ENCODE data around the gene RAB4A. TPM values are rescaled to one million over a fixed set of nuclear protein-coding genes. Genes with fewer than 3 reads are reported as not detected.

Gene RAB4A
- polyA plus RNA-seq, 1 experiment, result 24.8 TPM

DNA sequence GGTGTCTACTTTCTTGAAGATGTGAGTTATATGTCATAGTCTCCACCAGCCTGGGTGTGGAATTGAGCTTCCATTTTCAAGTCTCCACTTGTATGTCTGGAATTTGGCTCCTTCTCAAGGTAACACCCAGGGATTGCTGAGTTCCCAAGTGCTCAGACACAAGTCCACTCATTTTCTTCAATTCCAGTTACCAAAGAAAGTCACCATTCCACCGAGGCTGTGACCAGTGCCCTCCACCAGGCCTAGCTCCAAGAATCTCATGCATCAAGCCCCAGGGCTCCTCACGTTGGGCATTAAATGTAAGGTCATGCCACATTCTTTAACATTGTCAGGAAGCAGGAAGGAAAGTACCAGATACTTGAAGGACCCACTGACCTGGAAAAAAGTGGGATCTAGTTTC lies 2.4 kb upstream of the RAB4A start:
- ChIA-PET POLR2A (no interaction called here), CTCF (interaction anchor here (3.3 kb wide), 1 partner anchor 10 kb away, joined by 15 read pairs; no protein-coding TSS in a partner anchor)
- no peak for DNase-seq (ENCODE audit: low read depth)
- TF ChIP-seq CTCF (IDR thresholded peaks at IDR 0.05; ENCODE audit: insufficient read depth, low read depth, low read length), result no peak
- Histone ChIP-seq H3K4me3 (ENCODE audit: low read depth, low read length) (no peak overlapping the region), H3K36me3 (ENCODE audit: control insufficient read depth, insufficient read depth, low read length) (no peaks in the 10 kb centered on the region), H3K27me3 (ENCODE audit: control insufficient read depth, insufficient read depth, low read length) (no peaks in the 10 kb centered on the region)

DNA sequence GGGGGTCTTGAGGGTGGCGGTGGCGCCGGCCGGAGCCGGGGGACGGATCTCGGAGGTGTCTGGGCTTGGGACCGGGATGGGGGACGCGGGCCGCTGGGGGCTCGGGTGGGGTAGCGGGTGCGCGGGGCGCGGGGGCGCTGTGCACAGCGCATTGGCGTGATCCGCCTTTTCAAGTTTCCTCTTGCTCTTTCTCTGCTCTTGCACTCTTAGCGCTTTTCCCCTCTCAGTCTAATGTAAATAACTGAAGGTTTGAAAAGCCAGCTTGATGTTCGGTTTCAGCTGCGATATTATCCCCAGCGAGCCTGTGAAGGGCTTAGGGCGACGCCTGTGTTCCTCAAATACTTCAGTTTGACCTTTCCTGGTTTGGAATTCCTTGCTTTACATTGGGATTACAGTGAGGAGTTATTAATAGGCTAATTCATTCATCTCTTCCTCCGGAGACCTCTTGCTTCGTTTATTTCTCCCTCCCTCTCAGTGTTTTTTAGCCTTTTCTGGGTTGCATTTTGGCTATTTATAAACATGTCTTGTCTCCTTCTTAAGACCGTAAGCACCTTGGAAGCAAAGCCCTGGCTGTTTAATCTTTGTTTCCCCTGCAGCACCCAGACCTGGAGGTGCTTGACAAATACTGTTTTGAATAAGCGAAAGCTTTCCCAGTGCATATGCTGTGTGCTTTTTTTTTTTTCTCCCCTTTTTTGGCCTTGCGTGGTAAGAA lies 693 bp downstream of the RAB4A start:
- ChIA-PET POLR2A (no interaction called here), CTCF (interaction anchor here (1.1 kb wide), 1 partner anchor 13 kb away, joined by 4 read pairs; no protein-coding TSS in a partner anchor)
- no peak for DNase-seq (ENCODE audit: low read depth)

DNA sequence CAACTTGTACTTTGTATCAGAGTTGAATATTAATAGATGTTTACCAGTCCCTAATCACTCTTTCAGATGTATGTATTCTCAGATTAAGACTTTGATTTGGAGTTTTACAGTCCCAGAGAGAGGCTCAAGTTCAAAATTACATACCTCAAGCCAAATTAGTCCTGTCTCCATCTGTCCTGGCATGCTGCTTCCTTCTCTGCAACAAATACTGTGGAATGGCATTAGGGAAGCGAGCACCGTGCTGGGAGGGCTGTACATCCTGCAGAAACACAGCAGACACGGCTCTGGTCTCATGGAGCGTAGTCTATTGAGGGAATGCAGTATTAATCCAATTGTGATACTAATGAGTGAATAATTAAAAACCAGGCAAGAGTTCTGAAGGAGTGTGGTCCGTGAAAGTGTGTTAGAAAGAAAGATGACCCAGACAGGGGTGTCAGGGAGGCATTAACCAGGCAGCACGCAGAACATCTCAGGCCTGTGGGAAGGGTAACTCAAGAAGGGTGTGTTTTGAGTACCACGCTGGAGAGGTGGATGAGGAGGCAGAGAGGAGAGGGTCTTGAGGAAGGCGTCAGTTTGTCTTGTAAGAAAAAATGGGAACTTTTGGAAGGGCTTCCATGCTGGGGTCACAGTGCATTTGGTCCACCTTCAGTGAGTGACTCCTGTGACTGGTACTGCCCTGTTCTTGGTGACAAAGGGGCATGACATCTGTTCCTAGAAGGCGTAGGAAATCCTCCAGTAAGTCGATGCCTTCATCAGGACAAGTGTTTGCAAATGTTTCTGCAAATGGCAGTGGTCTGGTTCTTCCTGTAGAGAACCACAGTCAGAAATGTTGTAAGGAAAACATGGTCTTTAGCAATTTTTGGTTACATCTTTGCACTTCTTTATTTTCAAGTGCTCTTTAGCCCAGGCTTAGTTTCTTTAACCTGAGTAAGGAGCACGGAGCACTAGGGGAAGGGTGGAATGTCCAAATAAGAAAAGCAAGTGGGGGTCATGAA lies 1.6 kb downstream of the RAB4A start:
- no peak for TF ChIP-seq CTCF (IDR thresholded peaks at IDR 0.05; ENCODE audit: insufficient read depth, low read depth, low read length)
- peak overlapping the region; percentile 56 for H3K4me3 ChIP-seq (ENCODE audit: low read depth, low read length)
- H3K36me3 ChIP-seq (ENCODE audit: control insufficient read depth, insufficient read depth, low read length), result 0 out of 2 replicates have a peak, but pooled peaks cover 1% of the 10 kb centered on the region
- ChIA-PET CTCF (interaction anchor here (1.1 kb wide), 1 partner anchor 14 kb away, joined by 4 read pairs; no protein-coding TSS in a partner anchor), POLR2A (no interaction called here)
- DNase-seq (ENCODE audit: low read depth), result no peak
- no peaks in the 10 kb centered on the region for H3K27me3 ChIP-seq (ENCODE audit: control insufficient read depth, insufficient read depth, low read length)

More for the DNA sequence above, 693 bp downstream of the RAB4A start:
- TF ChIP-seq CTCF (IDR thresholded peaks at IDR 0.05; ENCODE audit: insufficient read depth, low read depth, low read length), result no peak
- Histone ChIP-seq H3K27me3 (ENCODE audit: control insufficient read depth, insufficient read depth, low read length) (no peaks in the 10 kb centered on the region), H3K4me3 (ENCODE audit: low read depth, low read length) (peak overlapping the region; percentile 56), H3K36me3 (ENCODE audit: control insufficient read depth, insufficient read depth, low read length) (no peaks in the 10 kb centered on the region)

- ChIA-PET POLR2A (interaction anchor here (0.6 kb wide), 1 partner anchor 356 kb away, joined by 3 read pairs; no protein-coding TSS in a partner anchor), CTCF (interaction anchor here (1.1 kb wide), 1 partner anchor 17 kb away, joined by 3 read pairs; no protein-coding TSS in a partner anchor)
- Histone ChIP-seq H3K4me3 (ENCODE audit: low read depth, low read length) (no peak overlapping the region), H3K36me3 (ENCODE audit: control insufficient read depth, insufficient read depth, low read length) (peaks cover 1% of the 10 kb centered on the region; the same call in 1 of the 2 replicates), H3K27me3 (ENCODE audit: control insufficient read depth, insufficient read depth, low read length) (no peaks in the 10 kb centered on the region)
- no peak for TF ChIP-seq CTCF (IDR thresholded peaks at IDR 0.05; ENCODE audit: insufficient read depth, low read depth, low read length)
- DNase-seq (ENCODE audit: low read depth), result no peak
These were observed 2.8 kb downstream of the RAB4A start for GRCh38 chr1:229273507-229274232.
